DMS 273 treated with DMSO at 0.1 percent for 48 hours (cell line): ENCODE results near the gene PELI1.
"Not testable (repeated sequence)": the region's sequence is repeated elsewhere in the genome, so short reads cannot be mapped to it uniquely, and the experiment has no call there.

ENCODE experiments used
- DNase-seq: peaks from one replicate; lab custom pipeline; 2025; lab: John Stamatoyannopoulos, UW

PELI1 gene

GRCh38 chr2:64085936-64086335, 58.3 kb downstream of the PELI1 start:
- DNase-seq: no peak

DNA sequence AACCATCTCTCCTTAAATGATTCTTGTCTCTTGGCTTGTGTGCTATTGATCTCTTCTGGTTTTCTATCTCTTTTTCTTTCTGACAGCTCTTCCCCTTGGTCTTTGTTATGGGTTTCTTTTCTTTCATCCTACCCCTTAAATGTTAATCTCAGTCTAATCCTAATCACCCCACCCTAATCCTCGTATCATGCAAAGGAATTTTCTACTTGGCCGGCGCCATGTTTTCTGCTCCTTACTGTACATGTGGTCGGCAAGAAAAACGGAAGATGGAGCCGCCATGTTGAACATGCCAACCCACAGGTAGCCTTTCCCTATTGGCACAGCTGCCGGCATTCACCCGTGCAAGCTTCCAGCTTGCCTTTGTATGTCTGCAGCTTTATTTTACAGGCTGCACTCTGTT, 63.2 kb downstream of the PELI1 start:
- DNase-seq: no peak

DNA sequence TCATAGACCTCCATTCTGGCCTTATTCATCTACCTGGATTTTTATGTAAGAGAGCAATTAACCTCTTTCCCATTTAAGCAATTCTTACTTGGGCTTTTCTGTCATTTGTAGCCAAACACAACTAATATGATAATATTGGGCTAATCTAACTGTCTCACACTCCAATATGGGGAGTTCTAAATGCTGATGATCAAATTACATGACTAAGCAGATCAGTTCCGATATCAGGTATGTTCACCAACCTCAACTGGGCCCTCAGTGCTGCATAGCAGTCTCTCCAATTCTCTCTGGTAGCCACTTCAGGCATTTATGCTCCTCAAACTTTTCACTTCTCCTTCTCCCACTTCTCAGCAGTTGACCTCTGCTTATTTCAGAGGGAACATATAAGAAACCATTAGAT, 64.0 kb downstream of the PELI1 start:
- DNase-seq: no peak

DNA sequence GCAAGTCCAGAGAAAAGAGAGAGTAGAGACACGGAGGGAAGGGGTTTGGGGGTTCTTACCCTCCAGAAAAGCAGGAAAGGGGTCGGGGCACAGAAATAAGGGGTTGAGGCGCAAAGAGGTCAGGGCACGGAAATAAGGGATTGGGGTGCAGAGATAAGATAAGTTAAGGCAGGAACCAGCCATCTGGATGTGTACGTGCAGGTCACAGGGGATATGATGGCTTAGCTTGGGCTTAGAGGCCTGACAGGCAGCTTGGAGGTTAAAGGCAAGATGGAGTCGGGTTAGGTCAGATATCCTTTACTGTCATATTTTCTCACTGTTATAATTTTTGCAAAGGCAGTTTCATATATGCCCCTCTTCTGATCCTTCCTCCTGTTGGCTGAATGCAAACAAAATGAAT, 64.5 kb downstream of the PELI1 start:
- not testable (repeated sequence) for DNase-seq

DNA sequence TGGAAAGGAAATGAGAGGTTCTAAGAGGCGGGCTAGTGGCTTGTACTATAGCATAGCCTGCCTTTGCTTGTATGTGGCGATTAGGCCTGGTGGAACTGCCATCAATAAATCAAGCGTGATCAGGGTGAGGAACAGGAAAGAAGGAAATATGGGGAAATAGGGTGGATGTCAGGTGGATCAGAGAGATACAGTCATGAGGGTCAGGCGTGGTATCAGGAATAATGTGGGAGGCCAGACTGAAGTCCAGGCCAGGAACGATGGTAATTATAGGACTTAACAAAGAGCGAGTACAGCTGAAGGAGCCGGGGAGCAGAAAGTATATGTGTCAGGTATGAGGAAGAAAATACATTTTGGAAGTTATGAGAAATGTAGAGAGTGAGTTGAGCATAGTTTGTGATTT, 67.4 kb downstream of the PELI1 start:
- DNase-seq: not testable (repeated sequence)

- DNase-seq: not testable (repeated sequence)
Observed at GRCh38 chr2:64074616-64075015, 69.6 kb downstream of the PELI1 start.

- no peak for DNase-seq
Observed at GRCh38 chr2:64067326-64067725, 76.9 kb downstream of the PELI1 start.

- no peak for DNase-seq
Observed at GRCh38 chr2:64065516-64065915, 78.7 kb downstream of the PELI1 start.

DNA sequence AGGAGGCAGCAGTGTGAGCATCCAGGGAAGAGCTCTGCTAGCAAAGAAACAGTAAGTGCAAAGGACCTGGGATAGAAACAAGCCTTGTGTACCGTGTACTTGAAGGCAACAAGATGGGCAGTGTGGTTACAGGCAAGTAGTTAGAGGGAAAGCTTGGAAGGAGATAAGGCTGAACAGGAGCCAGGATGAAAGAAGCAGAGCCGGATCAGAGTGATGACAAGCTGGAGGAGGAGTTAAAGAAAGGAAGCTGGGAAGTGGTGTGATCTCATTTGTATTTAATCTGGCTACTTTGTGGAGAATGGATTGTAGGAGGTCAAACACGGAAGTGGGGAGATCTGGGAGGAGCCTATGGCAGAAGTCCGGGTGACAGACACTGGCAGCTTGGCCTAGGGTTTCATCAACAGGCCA, 80.3 kb downstream of the PELI1 start:
- no peak for DNase-seq

GRCh38 chr2:64063454-64063853, 80.8 kb downstream of the PELI1 start:
- DNase-seq: no peak

GRCh38 chr2:64062840-64063239, 81.4 kb downstream of the PELI1 start:
- no peak for DNase-seq

DNA sequence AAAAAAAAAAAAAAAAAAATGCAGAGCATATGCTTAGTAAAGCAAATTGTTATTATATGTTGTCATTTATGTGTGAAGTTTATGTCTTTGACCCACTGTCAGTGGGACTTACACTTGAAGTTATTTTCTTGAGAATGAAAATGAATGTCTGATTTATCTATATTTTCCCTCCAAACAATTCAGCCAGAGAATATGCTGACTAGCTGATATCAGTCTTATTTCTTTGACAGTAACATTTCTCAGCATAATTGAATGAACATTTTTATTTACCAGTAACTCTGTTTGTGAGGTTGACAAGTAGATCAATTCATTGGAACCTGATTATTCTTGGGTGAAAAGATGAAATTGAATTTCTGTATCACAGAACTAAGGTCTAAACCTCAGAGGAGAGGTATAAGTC, 85.0 kb downstream of the PELI1 start:
- DNase-seq: no peak

DNA sequence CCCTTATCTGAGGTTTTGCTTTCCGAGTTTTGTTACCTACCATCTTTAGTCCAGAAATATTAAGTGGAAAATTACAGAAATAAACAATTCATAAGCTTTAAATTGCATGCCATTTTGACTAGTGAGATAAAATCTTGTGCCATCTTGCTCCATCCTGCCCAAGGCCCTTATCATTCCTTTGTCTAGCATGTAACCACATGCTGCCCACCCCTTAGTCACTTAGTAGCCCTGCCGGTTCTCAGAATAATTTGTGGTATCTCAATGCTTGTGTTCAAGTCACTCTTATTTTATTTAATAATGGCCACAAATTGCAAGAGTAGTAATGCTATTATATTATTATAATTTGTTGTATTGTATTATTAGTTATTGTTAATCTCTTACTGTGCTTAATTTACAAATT, 88.2 kb downstream of the PELI1 start:
- DNase-seq: no peak

GRCh38 chr2:64054161-64054915, 89.9 kb downstream of the PELI1 start:
- no peak for DNase-seq

- no peak for DNase-seq
Observed at GRCh38 chr2:64052463-64053241, 91.6 kb downstream of the PELI1 start.

- peak; percentile 15 for DNase-seq
Observed at GRCh38 chr2:64049633-64050220, 94.5 kb downstream of the PELI1 start.

DNA sequence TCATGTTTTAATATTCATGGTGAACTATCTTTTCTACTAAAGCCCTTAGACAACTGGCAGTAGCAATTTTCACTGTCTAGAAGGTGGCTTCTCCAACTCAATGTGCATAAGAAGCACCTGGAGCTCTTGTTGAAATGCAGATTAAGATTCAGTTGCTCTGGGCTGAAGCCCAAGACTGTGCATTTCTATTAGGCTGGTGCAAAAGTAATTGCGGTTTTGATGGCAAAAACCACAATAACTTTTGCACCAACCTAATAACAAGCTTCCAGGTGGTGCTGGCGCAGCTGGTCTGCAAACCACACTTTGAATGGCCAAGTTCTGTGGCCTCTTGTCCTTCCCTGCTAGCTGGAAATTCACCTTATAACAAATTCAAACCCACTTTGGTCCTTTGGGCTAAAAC, 98.3 kb downstream of the PELI1 start:
- DNase-seq: no peak
